Neutrophil (primary cell): Measurements from ENCODE around the gene LPIN1.
"Not testable (repeated sequence)": the region's sequence is repeated elsewhere in the genome, so short reads cannot be mapped to it uniquely, and the experiment has no call there.

Source experiments
- H3K27ac ChIP-seq: fragments of 200-600 bp; sonication (generic); 2 replicates; pipeline ENCODE4 v1.5.1; 2016; ENCODE audit warnings: mild to moderate bottlenecking, moderate library complexity
- H3K27me3 ChIP-seq: fragments of 200-600 bp; sonication (generic); 2 replicates; pipeline ENCODE4 v1.6.0; 2016; ENCODE audit warnings: mild to moderate bottlenecking
- H3K36me3 ChIP-seq: fragments of 200-600 bp; sonication (generic); 2 replicates; pipeline ENCODE4 v1.5.1; 2017
- H3K4me1 ChIP-seq, 2 experiments: fragments of 200-600 bp in 1 of 2; sonication (generic) in 1 of 2; 1 replicate in 1 of 2; 2 replicates in 1 of 2; pipeline versions ENCODE4 v1.5.1 to v1.6.1; 2013 to 2016; ENCODE audit warnings: low read depth in 1 of 2, low read length in 1 of 2, mild to moderate bottlenecking in 1 of 2, moderate library complexity in 1 of 2; ENCODE audit not compliant: control insufficient read depth in 1 of 2, insufficient read depth in 1 of 2
- H3K4me3 ChIP-seq, 2 experiments: fragments of 200-600 bp in 1 of 2; sonication (generic) in 1 of 2; 1 replicate in 1 of 2; 2 replicates in 1 of 2; pipeline ENCODE4 v1.5.1; 2013 to 2016; ENCODE audit warnings: low read depth in 1 of 2, low read length in 1 of 2, mild to moderate bottlenecking in 1 of 2, moderate library complexity in 1 of 2
- H3K9me3 ChIP-seq: fragments of 200-600 bp; sonication (generic); 2 replicates; pipeline ENCODE4 v1.5.1; 2016
- CTCF ChIP-seq: fragments of 200-600 bp; sonication (generic); IDR thresholded peaks from 2 replicates; pipeline ENCODE4 v1.5.1; 2016; ENCODE audit warnings: antibody characterized with exemption

Gene LPIN1

GRCh38 chr2:11729362-11730212 lies 16.8 kb upstream of the LPIN1 start:
- Histone ChIP-seq H3K27ac (no peak overlapping the region), H3K36me3 (no peaks in the 10 kb centered on the region), H3K9me3 (no peaks in the 10 kb centered on the region), H3K27me3 (no peaks in the 10 kb centered on the region), H3K4me1 (peaks cover 0 to 6% of the 10 kb centered on the region in 2 experiments), H3K4me3 (no peak overlapping the region)
- TF ChIP-seq CTCF: no peak

- H3K4me3 ChIP-seq, H3K27ac ChIP-seq, H3K9me3 ChIP-seq, H3K36me3 ChIP-seq, H3K4me1 ChIP-seq, H3K27me3 ChIP-seq: not testable (repeated sequence)
These were observed 15.0 kb upstream of the LPIN1 start for GRCh38 chr2:11731214-11731984.

GRCh38 chr2:11732587-11732986 lies 13.8 kb upstream of the LPIN1 start:
- no peak for TF ChIP-seq CTCF
- Histone ChIP-seq H3K9me3 (no peaks in the 10 kb centered on the region), H3K4me3 (no peak overlapping the region), H3K4me1 (peaks cover 0 to 6% of the 10 kb centered on the region in 2 experiments), H3K27me3 (peaks cover 12% of the 10 kb centered on the region), H3K36me3 (no peaks in the 10 kb centered on the region), H3K27ac (no peak overlapping the region)

- not testable (repeated sequence) for H3K36me3 ChIP-seq, H3K4me1 ChIP-seq, H3K9me3 ChIP-seq, H3K27ac ChIP-seq, H3K4me3 ChIP-seq
- peaks cover 12% of the 10 kb centered on the region for H3K27me3 ChIP-seq
These were observed 8.6 kb upstream of the LPIN1 start for GRCh38 chr2:11737852-11738251.

GRCh38 chr2:11738589-11739436 lies 7.6 kb upstream of the LPIN1 start:
- Histone ChIP-seq H3K4me3 (no peak overlapping the region), H3K4me1 (no peaks in the 10 kb centered on the region), H3K27ac (no peak overlapping the region), H3K36me3 (no peaks in the 10 kb centered on the region), H3K27me3 (peaks cover 12% of the 10 kb centered on the region), H3K9me3 (no peaks in the 10 kb centered on the region)
- TF ChIP-seq CTCF: no peak

- Histone ChIP-seq H3K4me3 (no peak overlapping the region), H3K9me3 (no peaks in the 10 kb centered on the region), H3K27me3 (peaks cover 31% of the 10 kb centered on the region), H3K27ac (no peak overlapping the region), H3K36me3 (no peaks in the 10 kb centered on the region), H3K4me1 (peaks cover 3% of the 10 kb centered on the region in 2 experiments)
- TF ChIP-seq CTCF: no peak
These were observed 5.7 kb upstream of the LPIN1 start for GRCh38 chr2:11740723-11741122.
